ENCODE measurements around the gene PPP1R2B. TPM values are rescaled to one million over a fixed set of nuclear protein-coding genes. Genes with fewer than 3 reads are reported as not detected.

Gene PPP1R2B
- total RNA-seq, 1 donor, result 0.52 TPM

Other genes with a start within 250 kb of the PPP1R2B start
- 3.3 TPM for gene TIMD4, start 112.9 kb downstream of the PPP1R2B start, total RNA-seq
- 1.3 TPM for gene HAVCR1, start 208.8 kb downstream of the PPP1R2B start, total RNA-seq

Data from mononuclear cell (primary cell).